Mucosa of stomach (tissue), 1 donor: ENCODE data around the gene SRP68.
"Not testable (repeated sequence)": the region's sequence is repeated elsewhere in the genome, so short reads cannot be mapped to it uniquely, and the experiment has no call there.

Experiments
- H3K27me3 ChIP-seq: one replicate; pipeline ENCODE4 v1.7.0; 2013; ENCODE audit warnings: mild to moderate bottlenecking, low read length; ENCODE audit not compliant: control insufficient read depth, insufficient read depth
- H3K36me3 ChIP-seq: one replicate; pipeline ENCODE4 v1.7.0; 2013; ENCODE audit warnings: low read length; ENCODE audit not compliant: control insufficient read depth, insufficient read depth
- H3K4me1 ChIP-seq: one replicate; pipeline ENCODE4 v1.7.0; 2013; ENCODE audit warnings: mild to moderate bottlenecking, low read length; ENCODE audit not compliant: control insufficient read depth, insufficient read depth
- H3K4me3 ChIP-seq: one replicate; pipeline ENCODE4 v1.7.0; 2013; ENCODE audit warnings: low read length
- H3K9ac ChIP-seq: one replicate; pipeline ENCODE4 v1.7.0; 2013; ENCODE audit warnings: mild to moderate bottlenecking, low read length, moderate library complexity
- H3K9me3 ChIP-seq: one replicate; pipeline ENCODE4 v1.7.0; 2013; ENCODE audit warnings: mild to moderate bottlenecking, low read length, moderate library complexity; ENCODE audit not compliant: control insufficient read depth
- donor health status: Pancreatic carcinoma.

The SRP68 gene

GRCh38 chr17:76058264-76058663, 14.1 kb downstream of the SRP68 start:
- H3K36me3 ChIP-seq, result peaks cover 21% of the 10 kb centered on the region
- H3K9ac ChIP-seq, H3K4me3 ChIP-seq, H3K27me3 ChIP-seq, H3K4me1 ChIP-seq, H3K9me3 ChIP-seq: not testable (repeated sequence)

GRCh38 chr17:76056882-76057281, 15.4 kb downstream of the SRP68 start:
- H3K36me3 ChIP-seq, result peaks cover 21% of the 10 kb centered on the region
- H3K4me1 ChIP-seq, result peaks cover 13% of the 10 kb centered on the region

GRCh38 chr17:76054112-76054476, 18.2 kb downstream of the SRP68 start:
- peaks cover 18% of the 10 kb centered on the region for H3K36me3 ChIP-seq

More at GRCh38 chr17:76056882-76057281, 15.4 kb downstream of the SRP68 start:
- H3K9ac ChIP-seq, result no peak overlapping the region
- H3K4me3 ChIP-seq, result no peak overlapping the region
- no peaks in the 10 kb centered on the region for H3K9me3 ChIP-seq
- H3K27me3 ChIP-seq, result no peaks in the 10 kb centered on the region

GRCh38 chr17:76053246-76054111, 18.8 kb downstream of the SRP68 start:
- Histone ChIP-seq H3K9me3 (no peaks in the 10 kb centered on the region), H3K27me3 (no peaks in the 10 kb centered on the region), H3K36me3 (peaks cover 20% of the 10 kb centered on the region), H3K9ac (no peak overlapping the region), H3K4me3 (no peak overlapping the region), H3K4me1 (peaks cover 21% of the 10 kb centered on the region)

More at GRCh38 chr17:76054112-76054476, 18.2 kb downstream of the SRP68 start:
- Histone ChIP-seq H3K4me1 (peaks cover 21% of the 10 kb centered on the region), H3K4me3 (no peak overlapping the region), H3K27me3 (no peaks in the 10 kb centered on the region), H3K9ac (no peak overlapping the region), H3K9me3 (no peaks in the 10 kb centered on the region)

- no peaks in the 10 kb centered on the region for H3K27me3 ChIP-seq
- H3K9ac ChIP-seq, result no peak overlapping the region
- no peaks in the 10 kb centered on the region for H3K9me3 ChIP-seq
- H3K36me3 ChIP-seq, result peaks cover 21% of the 10 kb centered on the region
- no peak overlapping the region for H3K4me3 ChIP-seq
- H3K4me1 ChIP-seq, result peaks cover 21% of the 10 kb centered on the region
Measured at GRCh38 chr17:76051561-76051960, 20.8 kb downstream of the SRP68 start.

GRCh38 chr17:76050538-76051467, 21.5 kb downstream of the SRP68 start:
- Histone ChIP-seq H3K27me3 (no peaks in the 10 kb centered on the region), H3K4me3 (no peak overlapping the region), H3K9ac (no peak overlapping the region), H3K4me1 (peaks cover 21% of the 10 kb centered on the region), H3K36me3 (peaks cover 14% of the 10 kb centered on the region), H3K9me3 (no peaks in the 10 kb centered on the region)

GRCh38 chr17:76049836-76050537, 22.3 kb downstream of the SRP68 start:
- peaks cover 21% of the 10 kb centered on the region for H3K4me1 ChIP-seq
- H3K9me3 ChIP-seq, result no peaks in the 10 kb centered on the region
- H3K9ac ChIP-seq, result no peak overlapping the region
- H3K27me3 ChIP-seq, result no peaks in the 10 kb centered on the region
- H3K4me3 ChIP-seq, result no peak overlapping the region
- peaks cover 14% of the 10 kb centered on the region for H3K36me3 ChIP-seq

- Histone ChIP-seq H3K9ac (no peak overlapping the region), H3K4me3 (no peak overlapping the region), H3K27me3 (no peaks in the 10 kb centered on the region), H3K36me3 (peaks cover 19% of the 10 kb centered on the region), H3K4me1 (peaks cover 21% of the 10 kb centered on the region), H3K9me3 (no peaks in the 10 kb centered on the region)
Measured at GRCh38 chr17:76049239-76049638, 23.1 kb downstream of the SRP68 start.

GRCh38 chr17:76048711-76049110, 23.6 kb downstream of the SRP68 start:
- Histone ChIP-seq H3K4me3 (no peak overlapping the region), H3K4me1 (peaks cover 16% of the 10 kb centered on the region), H3K36me3 (peaks cover 23% of the 10 kb centered on the region), H3K27me3 (no peaks in the 10 kb centered on the region), H3K9ac (no peak overlapping the region), H3K9me3 (no peaks in the 10 kb centered on the region)

GRCh38 chr17:76048025-76048605, 24.2 kb downstream of the SRP68 start:
- H3K36me3 ChIP-seq, result peaks cover 23% of the 10 kb centered on the region
- H3K27me3 ChIP-seq, result no peaks in the 10 kb centered on the region
- no peak overlapping the region for H3K4me3 ChIP-seq
- H3K4me1 ChIP-seq, result peaks cover 11% of the 10 kb centered on the region
- no peak overlapping the region for H3K9ac ChIP-seq
- no peaks in the 10 kb centered on the region for H3K9me3 ChIP-seq

- no peak overlapping the region for H3K4me3 ChIP-seq
- H3K9ac ChIP-seq, result no peak overlapping the region
- no peaks in the 10 kb centered on the region for H3K27me3 ChIP-seq
- H3K4me1 ChIP-seq, result peaks cover 6% of the 10 kb centered on the region
- peaks cover 23% of the 10 kb centered on the region for H3K36me3 ChIP-seq
- H3K9me3 ChIP-seq, result no peaks in the 10 kb centered on the region
Measured at GRCh38 chr17:76046064-76046463, 26.3 kb downstream of the SRP68 start.
